Activated B cell treated with CpG ODN at 0.5 μM for 24 hours (primary cell): ENCODE data around the gene RNF123. TPM values are rescaled to one million over a fixed set of nuclear protein-coding genes. Genes with fewer than 3 reads are reported as not detected.

Experiments used
- ATAC-seq: fragments of 200-7000 bp; cut with Tn5 transposase; one replicate; pipeline ENCODE4 v1.10.0; 2021; ENCODE audit warnings: low read depth, mild to moderate bottlenecking, moderate library complexity
- CTCF ChIA-PET: fragments of 350-600 bp; sonication (Branson Sonifier 250); formaldehyde crosslinking; loops from one replicate; lab custom pipeline; 2021; ENCODE audit warnings: antibody characterized with exemption; lab: Charles Lee
- POLR2A ChIA-PET: fragments of 350-600 bp; sonication (Branson Sonifier 250); formaldehyde crosslinking; loops from one replicate; lab custom pipeline; 2021; ENCODE audit warnings: antibody characterized with exemption; lab: Charles Lee
- DNase-seq: peaks from one replicate; pipeline ENCODE4 v3.0.0; 2022
- H3K27ac Mint-ChIP-seq: one replicate; pipeline ENCODE4 v1.8.0; 2020; ENCODE audit warnings: mixed read lengths
- H3K27me3 Mint-ChIP-seq: one replicate; pipeline ENCODE4 v1.8.0; 2021; ENCODE audit warnings: mixed read lengths
- H3K36me3 Mint-ChIP-seq: one replicate; pipeline ENCODE4 v1.8.0; 2021; ENCODE audit warnings: low read depth, mixed read lengths
- H3K4me1 Mint-ChIP-seq: one replicate; pipeline ENCODE4 v1.8.0; 2021; ENCODE audit warnings: mixed read lengths
- H3K4me3 Mint-ChIP-seq: one replicate; pipeline ENCODE4 v1.8.0; 2020; ENCODE audit warnings: mild to moderate bottlenecking, mixed read lengths
- H3K9me3 Mint-ChIP-seq: one replicate; pipeline ENCODE4 v1.8.0; 2020; ENCODE audit warnings: mixed read lengths
- CTCF ChIP-seq: fragments of 200-600 bp; IDR thresholded peaks from one replicate; pipeline ENCODE4 v1.8.0; 2022; ENCODE audit warnings: antibody characterized with exemption, mild to moderate bottlenecking
- intact Hi-C: fragments of 100-400 bp; cut with micrococcal nuclease; formaldehyde crosslinking; loops from one replicate; pipeline ENCODE4 v1.15.1; 2024
- total RNA-seq: library from RNA; stranded (reverse); gene quantifications from 2 replicates; pipeline ENCODE4 v1.2.3, GENCODE V29; 2022

RNF123 gene
- total RNA-seq, 1 donor from 2014 or later = 51.4 TPM

GRCh38 chr3:49664300-49664699 lies 25.1 kb upstream of the RNF123 start:
- Mint-ChIP-seq H3K27me3 (no peaks in the 10 kb centered on the region), H3K4me1 (no peaks in the 10 kb centered on the region), H3K4me3 (no peak overlapping the region), H3K27ac (no peak overlapping the region), H3K36me3 (no peaks in the 10 kb centered on the region), H3K9me3 (no peaks in the 10 kb centered on the region)
- ChIA-PET POLR2A (interaction anchor here (0.7 kb wide), 1 partner anchor 125 kb away, joined by 3 read pairs; no protein-coding TSS in a partner anchor), CTCF (interaction anchor here (3.1 kb wide), 1 partner anchor 125 kb away, joined by 7 read pairs; no protein-coding TSS in a partner anchor)
- no peak for ATAC-seq
- intact Hi-C loops = no loop called here
- DNase-seq = no peak
- no peak for TF ChIP-seq CTCF

GRCh38 chr3:49665822-49666519 lies 23.4 kb upstream of the RNF123 start:
- no peaks in the 10 kb centered on the region for H3K4me1 Mint-ChIP-seq

GRCh38 chr3:49666592-49666991 lies 22.8 kb upstream of the RNF123 start:
- no peak overlapping the region for H3K4me3 Mint-ChIP-seq
- no peak for TF ChIP-seq CTCF
- H3K9me3 Mint-ChIP-seq = no peaks in the 10 kb centered on the region
- ChIA-PET CTCF (interaction anchor here (3.1 kb wide), 1 partner anchor 127 kb away, joined by 7 read pairs; no protein-coding TSS in a partner anchor), POLR2A (no interaction called here)
- H3K27me3 Mint-ChIP-seq = no peaks in the 10 kb centered on the region
- H3K4me1 Mint-ChIP-seq = no peaks in the 10 kb centered on the region
- DNase-seq (no peak), ATAC-seq (no peak)
- intact Hi-C loops = no loop called here
- H3K27ac Mint-ChIP-seq = no peak overlapping the region
- H3K36me3 Mint-ChIP-seq = no peaks in the 10 kb centered on the region

More at GRCh38 chr3:49665822-49666519, 23.4 kb upstream of the RNF123 start:
- H3K4me3 Mint-ChIP-seq = no peak overlapping the region
- no peaks in the 10 kb centered on the region for H3K36me3 Mint-ChIP-seq
- no peak for DNase-seq
- TF ChIP-seq CTCF = no peak
- no peaks in the 10 kb centered on the region for H3K27me3 Mint-ChIP-seq
- no peaks in the 10 kb centered on the region for H3K9me3 Mint-ChIP-seq
- no peak for ATAC-seq
- CTCF ChIA-PET = interaction anchor here (3.1 kb wide), 1 partner anchor 126 kb away, joined by 7 read pairs; no protein-coding TSS in a partner anchor
- POLR2A ChIA-PET = no interaction called here
- intact Hi-C loops = no loop called here
- H3K27ac Mint-ChIP-seq = no peak overlapping the region

GRCh38 chr3:49667701-49668413 lies 21.5 kb upstream of the RNF123 start:
- no peak for ATAC-seq
- Mint-ChIP-seq H3K4me3 (no peak overlapping the region), H3K27me3 (no peaks in the 10 kb centered on the region), H3K4me1 (peaks cover 6% of the 10 kb centered on the region), H3K9me3 (no peaks in the 10 kb centered on the region), H3K36me3 (no peaks in the 10 kb centered on the region), H3K27ac (no peak overlapping the region)
- DNase-seq = no peak
- intact Hi-C loops = no loop called here
- ChIA-PET POLR2A (no interaction called here), CTCF (no interaction called here)
- TF ChIP-seq CTCF = no peak

GRCh38 chr3:49668414-49668797 lies 21.0 kb upstream of the RNF123 start:
- Mint-ChIP-seq H3K4me3 (no peak overlapping the region), H3K27me3 (no peaks in the 10 kb centered on the region), H3K36me3 (no peaks in the 10 kb centered on the region), H3K4me1 (peaks cover 9% of the 10 kb centered on the region), H3K9me3 (no peaks in the 10 kb centered on the region), H3K27ac (no peak overlapping the region)
- intact Hi-C loops = no loop called here
- TF ChIP-seq CTCF = no peak
- ChIA-PET CTCF (no interaction called here), POLR2A (no interaction called here)
- no peak for DNase-seq
- ATAC-seq = no peak
